ENCODE results near the gene PLBD1.

Gene PLBD1

GRCh38 chr12:14482886-14483285 lies 84.8 kb downstream of the PLBD1 start:
- DNase-seq, result no peak

GRCh38 chr12:14482361-14482760 lies 85.3 kb downstream of the PLBD1 start:
- DNase-seq, result no peak

- DNase-seq, result no peak
Measured at GRCh38 chr12:14481201-14481600, 86.5 kb downstream of the PLBD1 start.

- no peak for DNase-seq
Measured at GRCh38 chr12:14479004-14479403, 88.7 kb downstream of the PLBD1 start.

- DNase-seq, result no peak
Measured at GRCh38 chr12:14473707-14474287, 93.9 kb downstream of the PLBD1 start.

- DNase-seq, result no peak
Measured at GRCh38 chr12:14471497-14471896, 96.2 kb downstream of the PLBD1 start.

- DNase-seq, result no peak
Measured at GRCh38 chr12:14460212-14460841, 107.4 kb downstream of the PLBD1 start.

- DNase-seq, result no peak
Measured at GRCh38 chr12:14454098-14454907, 113.4 kb downstream of the PLBD1 start.

Measured in activated naive CD4-positive, alpha-beta T cell treated with anti-CD3 and anti-CD28 coated beads, Interleukin-2, amount 50 U/mL, for 16 hours (primary cell).